HG03432 (cell line): ENCODE measurements around the gene KCNIP2.

ENCODE experiments used
- ATAC-seq: cut with Tn5 transposase; IDR thresholded peaks from one replicate; pipeline ENCODE4 v1.9.1; 2021; ENCODE audit warnings: mild to moderate bottlenecking, moderate library complexity; ENCODE audit not compliant: unreplicated experiment

Gene KCNIP2

DNA sequence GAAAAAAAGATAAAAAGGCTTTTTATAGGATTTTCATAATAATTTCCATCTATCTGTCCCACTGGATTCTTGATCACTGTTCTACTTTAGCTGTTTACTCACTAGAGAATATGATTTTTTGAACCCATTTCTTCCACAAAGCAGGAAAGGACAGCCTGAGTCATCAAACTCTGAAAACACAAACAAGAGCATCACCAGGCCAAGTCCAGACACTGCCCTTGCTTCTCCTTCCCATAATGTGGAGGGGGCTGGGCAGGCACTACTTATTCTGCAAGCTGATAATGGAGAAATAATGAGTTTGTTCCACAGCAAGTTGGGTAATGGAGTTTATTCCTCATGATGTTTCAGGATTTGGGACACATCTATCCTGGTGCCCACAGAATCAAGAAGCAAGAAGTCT lies 13.0 kb upstream of the KCNIP2 start:
- no peak for ATAC-seq

DNA sequence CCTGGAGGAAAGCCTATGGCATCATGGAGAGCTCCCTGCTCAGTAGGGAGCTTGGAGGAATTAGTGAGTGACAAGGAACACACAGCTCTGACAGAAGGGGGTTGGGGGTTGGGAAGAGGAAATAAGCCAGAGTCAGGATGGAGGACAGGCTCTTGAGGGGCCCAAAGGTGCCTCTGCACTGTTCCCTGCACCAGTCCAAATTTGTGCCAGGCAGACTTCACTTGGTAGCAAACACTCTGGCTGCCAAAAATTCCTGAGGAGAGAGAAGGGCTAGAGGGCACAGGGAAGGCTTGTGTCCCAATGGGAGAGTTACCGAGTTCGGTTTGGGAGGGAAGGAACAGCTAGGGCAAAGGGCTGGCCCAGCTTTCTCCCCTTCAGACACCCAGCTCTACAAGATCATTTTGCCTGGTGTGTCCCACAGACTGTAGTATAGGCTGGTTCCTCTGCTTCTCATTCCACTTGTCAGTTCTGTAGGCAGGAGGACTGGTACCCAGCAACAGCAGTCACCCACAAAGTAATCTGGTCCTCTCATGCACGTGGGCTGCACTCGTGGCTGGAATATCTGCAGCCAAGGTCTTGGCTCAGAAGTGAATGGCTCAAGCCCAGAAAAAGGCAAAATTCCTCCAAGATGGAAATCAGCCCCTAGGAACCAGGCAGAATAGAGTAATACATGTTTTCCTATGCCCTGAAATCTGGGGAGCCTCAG lies 8.0 kb upstream of the KCNIP2 start:
- ATAC-seq: no peak

GRCh38 chr10:101850749-101851148 lies 7.1 kb upstream of the KCNIP2 start:
- ATAC-seq: no peak

GRCh38 chr10:101848894-101849351 lies 5.3 kb upstream of the KCNIP2 start:
- ATAC-seq: no peak

GRCh38 chr10:101848408-101848807 lies 4.8 kb upstream of the KCNIP2 start:
- ATAC-seq: no peak

DNA sequence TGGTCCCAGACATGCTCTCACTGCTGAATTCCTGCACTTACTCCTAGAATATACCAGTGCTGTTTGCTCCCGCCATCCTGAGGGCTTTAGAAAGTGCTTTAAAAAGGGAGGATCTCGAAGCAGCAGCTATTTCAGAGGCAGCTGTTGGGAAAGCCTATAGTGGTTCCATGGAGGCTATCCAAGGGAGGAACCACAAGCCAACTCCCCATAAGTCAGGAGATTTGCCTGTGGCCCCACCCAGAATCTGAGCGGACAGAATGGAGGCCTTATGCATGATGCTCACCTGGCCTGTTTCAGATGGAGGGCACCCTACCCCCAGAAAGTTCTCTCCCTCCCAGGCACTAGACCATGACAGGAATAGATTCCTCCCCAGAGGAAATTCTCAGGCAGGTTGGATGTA lies 2.3 kb upstream of the KCNIP2 start:
- ATAC-seq: no peak

- ATAC-seq: no peak
Observed at GRCh38 chr10:101841826-101842225, 1.8 kb downstream of the KCNIP2 start.

DNA sequence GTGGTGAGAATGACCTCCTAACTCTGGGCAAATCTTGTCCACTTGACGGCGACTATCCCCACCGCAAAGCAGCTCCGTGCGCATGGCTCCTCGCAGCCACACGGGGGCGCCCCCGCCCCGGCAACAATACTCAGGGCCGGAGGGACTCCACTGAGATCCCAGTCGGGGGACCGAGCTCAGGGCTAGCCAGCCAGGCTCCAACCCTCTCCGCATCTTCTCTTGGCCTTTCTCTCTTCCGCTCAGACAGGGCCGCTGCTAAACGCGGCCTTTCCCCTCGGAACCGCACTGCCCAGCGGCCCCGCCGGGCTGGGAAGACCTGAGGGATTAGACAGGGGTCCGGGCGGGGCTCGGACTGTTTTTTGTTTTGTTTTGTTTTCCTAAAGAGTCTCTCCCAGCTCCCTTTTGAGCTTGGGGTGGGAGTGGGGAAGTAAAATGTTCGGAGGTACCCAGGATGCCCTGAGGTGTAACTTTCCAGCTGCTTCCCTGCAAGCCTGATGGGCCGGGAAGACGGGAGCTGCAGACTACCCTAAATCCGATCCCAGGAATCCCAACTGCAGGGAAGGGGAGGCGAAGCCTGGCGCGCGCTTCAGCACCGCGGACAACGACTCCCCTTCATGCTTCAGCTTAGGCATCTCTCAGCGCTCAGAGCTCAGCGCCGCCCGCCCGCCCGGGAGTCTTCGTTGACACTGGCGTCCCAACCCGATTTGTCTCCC lies 2.7 kb downstream of the KCNIP2 start:
- ATAC-seq: peak; percentile 73

DNA sequence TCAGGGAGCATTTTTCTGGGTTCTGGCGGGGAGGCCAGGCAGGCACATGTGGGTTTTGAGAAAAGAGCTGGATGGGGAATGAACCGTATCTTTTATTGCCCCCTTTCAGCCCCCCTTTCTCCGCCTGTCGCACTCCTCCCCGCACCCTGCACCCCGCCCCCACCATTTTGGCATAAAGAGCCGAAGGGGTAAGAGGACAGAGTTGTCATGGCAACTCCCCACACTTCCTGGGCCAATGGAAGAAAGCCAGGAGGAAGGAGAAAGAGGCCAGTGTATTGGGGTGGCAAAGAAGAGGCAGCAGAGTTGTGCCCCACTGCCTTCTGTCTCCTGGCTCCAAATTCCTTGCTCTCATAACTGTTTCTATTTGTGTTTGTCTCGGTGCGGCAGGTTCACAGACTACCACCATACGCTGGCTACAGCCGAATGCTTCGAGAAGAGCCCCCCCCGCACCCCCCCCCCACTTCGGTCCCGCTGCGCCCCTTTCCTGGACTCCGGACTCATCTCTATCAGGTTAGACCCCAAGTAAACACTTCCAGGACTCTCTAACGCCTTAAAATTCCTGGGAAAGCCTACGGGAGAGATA lies 3.4 kb downstream of the KCNIP2 start:
- no peak for ATAC-seq

- no peak for ATAC-seq
Observed at GRCh38 chr10:101839416-101840063, 4.1 kb downstream of the KCNIP2 start.

GRCh38 chr10:101839002-101839401 lies 4.6 kb downstream of the KCNIP2 start:
- no peak for ATAC-seq

DNA sequence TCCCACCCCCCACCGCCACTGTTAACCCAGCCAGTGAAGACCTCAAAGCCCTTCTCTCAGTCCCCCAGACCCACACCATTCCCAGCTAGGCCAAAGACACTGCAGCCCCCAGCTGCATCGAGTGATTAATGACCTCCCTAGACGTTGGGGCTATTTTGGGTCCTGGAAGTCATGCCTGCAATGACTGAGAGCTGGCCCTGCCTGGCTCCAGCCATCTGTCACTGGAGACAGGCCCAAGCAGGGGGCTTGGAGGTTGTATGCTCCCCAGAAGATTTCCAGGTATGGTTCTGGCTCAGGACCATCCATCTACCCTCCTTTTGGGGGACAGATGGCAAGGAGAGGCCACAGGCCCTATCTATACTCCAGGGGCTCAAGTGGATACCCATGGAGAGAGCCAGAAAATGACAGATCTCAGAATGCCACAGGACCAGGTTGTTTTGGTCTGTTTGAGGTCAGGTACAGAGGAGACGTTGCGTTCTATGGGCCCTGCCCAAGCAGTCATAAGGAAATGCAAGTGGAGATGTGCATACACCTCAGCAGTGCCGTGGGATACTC lies 5.1 kb downstream of the KCNIP2 start:
- ATAC-seq: no peak

DNA sequence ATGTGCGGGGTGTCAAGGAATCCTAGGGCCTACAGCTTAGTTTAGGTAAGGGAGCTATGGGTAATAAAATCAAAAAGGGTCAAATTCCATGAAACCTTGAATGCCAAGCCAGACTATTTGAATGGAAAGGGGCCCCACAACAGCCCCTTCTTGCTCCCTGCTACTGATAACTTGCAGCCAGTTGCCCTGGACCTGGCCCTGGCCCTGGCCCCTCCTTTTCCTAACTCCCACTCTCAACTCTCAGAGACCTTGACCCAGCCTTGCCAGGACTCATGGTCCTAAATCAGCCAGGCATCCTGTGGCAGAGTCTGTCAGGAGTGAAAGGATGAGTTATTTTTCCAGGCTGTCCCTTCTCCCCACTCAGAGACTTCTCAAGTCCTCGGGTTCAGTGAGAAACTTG lies 5.9 kb downstream of the KCNIP2 start:
- ATAC-seq: no peak

DNA sequence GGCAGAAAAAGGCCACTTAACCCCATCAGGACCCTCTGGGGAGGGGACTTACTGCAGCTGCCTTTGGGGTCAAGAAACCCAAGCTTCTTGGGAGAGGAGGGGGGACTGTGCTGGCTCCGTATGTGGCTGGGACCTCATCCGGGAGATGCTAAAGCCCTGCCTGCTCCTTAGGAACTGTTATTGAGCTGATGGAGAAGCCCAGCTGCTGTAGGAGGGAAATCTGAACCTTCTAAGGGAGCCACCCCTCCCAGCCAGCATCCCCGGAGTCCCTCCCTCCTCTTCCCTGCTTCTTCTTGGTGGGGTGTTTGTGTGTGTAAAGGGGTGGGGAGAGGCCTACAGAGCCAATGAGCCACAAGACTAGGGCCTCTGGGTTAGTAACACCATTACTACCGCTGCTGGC lies 8.2 kb downstream of the KCNIP2 start:
- no peak for ATAC-seq

DNA sequence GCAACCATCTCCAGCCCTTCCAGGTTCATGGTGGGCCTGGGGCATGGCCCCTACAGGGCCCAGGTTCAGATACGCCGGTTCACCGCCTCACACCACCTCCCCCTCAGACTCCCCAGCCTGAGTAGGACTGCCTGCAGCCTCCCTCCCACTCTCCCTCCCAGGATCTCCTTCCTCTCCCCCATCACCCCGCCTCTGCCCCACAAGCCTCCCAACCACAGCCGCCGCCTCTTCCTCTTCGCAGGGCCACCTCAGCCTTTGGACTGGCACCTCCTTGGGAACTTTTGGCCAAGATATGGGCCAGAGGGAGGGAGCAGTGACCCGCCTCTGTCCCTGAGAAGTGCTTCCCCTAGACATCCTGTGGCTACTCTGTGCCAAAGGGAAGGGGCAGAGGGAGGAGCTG lies 9.3 kb downstream of the KCNIP2 start:
- ATAC-seq: no peak

DNA sequence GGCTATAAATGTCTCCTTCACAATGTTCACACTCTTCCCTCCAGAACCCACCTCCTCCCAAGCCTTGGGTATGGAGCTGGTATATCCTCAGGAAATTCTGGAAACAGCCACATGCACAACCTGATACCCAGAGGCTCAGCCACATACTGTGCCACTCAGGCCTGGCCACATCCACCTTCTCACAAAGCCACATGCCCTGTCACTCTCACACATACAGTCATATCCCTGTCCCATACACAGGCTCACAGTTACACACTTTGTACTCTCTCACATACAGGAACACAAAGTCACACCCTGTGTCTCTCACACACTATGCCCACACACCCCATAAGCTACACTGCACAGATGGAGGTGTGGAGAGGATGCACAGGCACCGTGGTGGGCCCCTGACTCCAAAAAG lies 10.1 kb downstream of the KCNIP2 start:
- no peak for ATAC-seq

DNA sequence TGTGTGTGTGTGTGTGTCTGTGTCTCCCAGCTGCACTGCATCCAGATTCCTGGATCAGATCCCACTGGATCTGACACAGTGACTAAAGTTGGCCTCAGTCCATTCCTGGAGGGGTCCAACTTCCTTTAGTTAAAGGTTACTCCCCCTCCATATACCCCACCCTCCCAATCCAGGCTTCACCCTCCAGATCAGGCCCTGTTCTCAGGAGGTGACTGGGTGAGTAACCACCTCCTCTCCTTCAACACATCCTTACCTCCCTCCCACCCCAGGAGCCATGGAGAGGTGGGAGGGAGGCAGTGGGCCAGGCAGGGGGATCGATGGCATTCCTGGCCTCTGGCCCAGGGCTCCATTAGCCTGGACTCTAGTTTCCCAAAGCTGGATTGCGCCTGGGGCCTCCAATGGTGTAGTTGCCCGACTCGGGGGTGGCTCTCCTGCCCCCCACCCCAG lies 11.3 kb downstream of the KCNIP2 start:
- no peak for ATAC-seq

GRCh38 chr10:101831169-101831811 lies 12.3 kb downstream of the KCNIP2 start:
- no peak for ATAC-seq

DNA sequence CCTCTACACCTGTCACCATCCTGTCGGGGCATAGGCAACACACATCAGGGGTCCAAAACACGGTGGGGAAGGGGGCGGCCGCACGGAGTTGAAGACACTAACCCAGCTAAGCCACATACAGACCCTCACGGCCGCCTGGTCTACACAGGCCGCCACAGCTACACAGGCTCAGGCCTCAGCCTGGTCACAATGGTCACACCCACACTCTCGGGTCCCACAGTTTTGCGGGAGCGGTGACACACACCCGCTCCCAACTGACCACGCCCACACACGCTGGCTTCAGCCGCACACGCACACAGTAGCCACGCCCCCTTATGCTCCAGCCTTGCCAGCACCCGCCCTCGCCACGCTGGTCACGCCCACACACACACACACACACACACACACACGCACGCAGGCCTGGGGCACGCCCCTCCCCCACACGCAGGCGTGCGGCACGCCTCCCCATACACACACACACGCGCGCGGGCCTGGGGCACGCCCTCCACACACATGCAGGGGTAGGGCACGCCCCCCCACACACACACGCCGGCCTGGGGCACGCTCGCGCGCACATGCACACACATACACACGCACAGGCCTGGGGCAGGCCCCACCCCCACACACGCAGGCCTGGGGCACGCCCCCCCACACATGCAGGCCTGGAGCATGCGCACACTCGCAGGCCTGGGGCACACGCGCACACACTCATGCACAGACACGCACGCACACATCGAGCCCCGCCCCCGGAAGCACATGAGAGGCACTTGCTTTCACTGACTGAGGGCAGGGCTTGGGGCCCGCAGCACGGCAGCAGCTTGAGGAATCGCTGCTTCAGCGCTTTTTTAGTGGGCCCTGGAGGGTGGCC lies 13.1 kb downstream of the KCNIP2 start:
- peak; percentile 67 for ATAC-seq
